GM19452 (cell line): ENCODE measurements around the gene RPRML.
"Not testable (repeated sequence)": the region's sequence is repeated elsewhere in the genome, so short reads cannot be mapped to it uniquely, and the experiment has no call there.

Experiments used
- ATAC-seq: cut with Tn5 transposase; IDR thresholded peaks from one replicate; pipeline ENCODE4 v1.9.1; 2021; ENCODE audit not compliant: unreplicated experiment

Gene RPRML

GRCh38 chr17:46979147-46979863 lies at the start of gene RPRML:
Gene RPRML (minus strand): TSS chr17:46979253. CDS start chr17:46979007, 246 bp downstream.
- no peak for ATAC-seq

DNA sequence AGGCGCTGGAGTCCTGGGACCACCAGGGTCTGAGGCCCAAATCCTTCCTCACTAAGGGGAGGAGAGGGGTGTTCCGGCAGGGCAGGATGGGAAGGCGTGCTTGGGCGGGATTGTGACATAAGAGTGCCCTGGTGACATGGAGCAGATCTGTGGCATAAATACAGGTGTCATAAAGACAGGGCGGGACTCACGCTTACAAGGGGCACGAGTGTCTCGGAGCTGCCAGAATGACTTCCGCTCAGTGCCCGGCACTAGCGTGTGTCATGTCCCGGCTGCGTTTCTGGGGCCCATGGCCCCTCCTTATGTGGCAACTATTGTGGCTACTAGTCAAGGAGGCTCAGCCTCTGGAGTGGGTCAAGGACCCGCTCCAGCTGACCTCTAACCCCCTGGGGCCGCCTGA lies 37.9 kb upstream of the RPRML start:
- ATAC-seq = not testable (repeated sequence)

DNA sequence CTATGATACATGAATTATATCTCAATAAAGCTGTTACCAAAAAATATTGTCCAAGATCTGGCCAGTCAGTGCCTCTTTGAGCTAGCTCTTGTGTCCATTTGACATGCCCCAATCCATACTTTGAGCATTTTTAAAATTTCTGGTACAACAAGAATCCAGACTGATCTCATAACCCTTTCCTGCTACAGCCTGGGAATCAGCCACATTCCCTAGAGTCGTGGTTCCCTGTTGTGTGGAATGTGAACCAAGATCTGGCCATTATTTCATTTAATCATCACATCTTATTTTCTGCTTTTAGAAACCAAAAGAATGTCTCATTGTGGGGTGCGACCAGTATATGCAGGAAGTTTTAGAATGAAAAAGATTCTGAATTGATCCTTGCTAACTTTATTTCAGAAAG lies 34.3 kb upstream of the RPRML start:
- no peak for ATAC-seq

GRCh38 chr17:47012457-47012856 lies 33.4 kb upstream of the RPRML start:
- ATAC-seq = no peak

- ATAC-seq = no peak
Observed at GRCh38 chr17:47009759-47010594, 30.9 kb upstream of the RPRML start.

- ATAC-seq = no peak
Observed at GRCh38 chr17:47004906-47005305, 25.9 kb upstream of the RPRML start.

GRCh38 chr17:47003864-47004263 lies 24.8 kb upstream of the RPRML start:
- ATAC-seq = not testable (repeated sequence)

DNA sequence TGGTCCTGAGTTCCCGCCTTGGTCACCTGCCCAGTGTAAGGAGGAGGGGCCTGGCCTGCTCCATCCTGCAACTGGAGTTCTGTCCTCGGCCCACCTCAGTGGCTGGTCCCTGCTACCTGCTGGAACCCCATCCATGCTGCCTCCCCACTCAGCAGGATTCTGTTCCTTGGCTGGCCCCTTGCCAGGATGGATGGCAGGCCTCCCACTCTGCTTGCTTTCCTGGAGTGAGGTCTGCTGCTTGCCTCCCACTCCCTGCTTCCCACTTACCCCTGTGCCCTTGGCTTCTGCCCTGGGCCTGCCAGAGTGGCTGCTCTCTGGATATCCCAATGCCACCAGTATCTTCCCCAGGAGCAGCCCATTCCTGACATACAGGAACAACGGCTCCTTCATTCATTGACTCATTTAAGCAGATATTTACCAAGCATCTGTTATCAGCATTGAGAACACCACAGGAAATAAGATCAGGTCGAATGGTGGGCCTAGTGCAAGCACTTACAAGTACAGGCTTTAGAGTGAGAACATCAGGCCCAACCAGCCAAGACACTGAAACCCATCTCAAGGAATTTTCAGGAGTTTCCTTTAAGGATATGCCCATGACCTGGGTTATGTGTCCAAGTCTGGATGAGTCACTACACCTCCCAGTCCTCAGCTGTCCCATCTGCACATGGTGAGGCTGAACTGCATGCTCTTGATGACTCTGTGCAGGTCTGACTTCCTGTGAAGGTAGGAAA lies 17.0 kb upstream of the RPRML start:
- ATAC-seq = no peak

DNA sequence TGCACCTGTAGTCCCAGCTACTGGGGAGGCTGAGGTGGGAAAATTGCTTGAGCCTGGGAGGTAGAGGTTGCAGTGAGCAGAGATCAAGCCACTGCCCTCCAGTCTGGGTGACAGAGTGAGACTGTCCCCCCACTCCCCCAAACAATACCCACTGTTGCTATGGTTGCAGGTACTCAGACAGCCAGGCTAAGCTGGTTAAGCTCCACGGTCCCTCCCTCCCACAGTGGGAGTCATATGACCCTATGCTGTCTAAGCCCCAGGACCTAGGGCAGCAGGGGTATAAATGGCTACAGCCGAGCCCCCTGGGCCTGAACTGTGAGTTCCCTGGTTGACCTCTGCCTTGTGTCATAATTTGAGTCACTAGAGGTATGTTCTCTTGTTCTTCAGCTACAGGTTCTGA lies 15.9 kb upstream of the RPRML start:
- ATAC-seq = no peak

DNA sequence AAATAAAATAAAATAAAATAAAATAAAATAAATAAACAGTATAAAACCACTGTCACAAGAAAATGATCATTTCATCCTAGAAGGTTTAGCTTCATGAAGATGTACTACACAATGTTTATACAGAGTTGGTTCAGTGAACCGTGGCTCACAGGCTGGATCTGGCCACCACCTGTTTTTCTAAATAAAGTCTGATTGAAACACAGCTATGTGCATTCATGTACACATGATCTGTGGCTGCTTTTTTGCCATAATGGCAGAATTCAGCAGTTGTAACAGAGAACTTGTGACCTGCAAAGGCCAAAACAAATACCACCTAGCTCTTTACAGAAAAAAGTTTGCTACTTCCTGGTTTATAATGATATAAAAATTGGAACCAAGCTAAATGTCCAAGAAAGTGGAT lies 12.6 kb upstream of the RPRML start:
- ATAC-seq = no peak

DNA sequence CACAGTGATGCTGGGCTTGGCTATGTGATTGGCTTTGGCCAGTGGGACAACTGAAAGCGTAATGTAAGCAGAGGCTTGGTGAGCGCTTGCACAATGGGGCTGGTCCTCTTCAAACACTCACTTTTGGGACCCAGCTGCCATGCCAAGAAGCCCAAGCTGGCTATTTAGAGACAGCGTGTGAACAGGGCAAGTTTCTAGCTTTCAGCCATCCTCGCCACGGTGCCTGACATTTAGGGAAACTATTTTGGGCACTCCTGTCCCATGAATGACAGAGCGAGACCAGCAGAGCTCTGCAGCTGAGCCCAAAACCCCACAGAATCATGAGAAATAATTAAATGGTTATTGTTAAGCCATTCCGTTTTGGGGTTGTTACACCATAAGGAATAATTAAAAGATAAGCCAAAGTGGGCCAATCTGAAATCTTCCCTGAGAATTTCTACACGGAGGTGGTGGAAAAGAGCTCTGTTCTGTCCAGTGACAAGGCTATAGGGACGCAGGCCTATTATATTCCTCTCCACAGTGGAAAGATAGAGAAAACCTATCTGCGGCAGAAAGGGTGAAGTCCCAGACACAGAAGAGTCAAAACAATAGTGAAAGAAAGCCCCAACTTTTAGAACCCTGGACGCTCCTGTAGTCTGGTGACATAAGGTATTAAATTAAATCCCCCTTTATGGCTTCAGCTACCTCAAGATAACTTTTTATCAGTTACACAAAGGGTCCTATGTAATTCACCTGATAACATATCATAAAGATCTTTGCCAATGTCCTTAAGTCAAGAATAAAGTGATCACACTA lies 10.8 kb upstream of the RPRML start:
- ATAC-seq = no peak

- ATAC-seq = not testable (repeated sequence)
Observed at GRCh38 chr17:46987927-46988326, 8.9 kb upstream of the RPRML start.

GRCh38 chr17:46986366-46986765 lies 7.3 kb upstream of the RPRML start:
- no peak for ATAC-seq

- no peak for ATAC-seq
Observed at GRCh38 chr17:46984892-46985291, 5.8 kb upstream of the RPRML start.

DNA sequence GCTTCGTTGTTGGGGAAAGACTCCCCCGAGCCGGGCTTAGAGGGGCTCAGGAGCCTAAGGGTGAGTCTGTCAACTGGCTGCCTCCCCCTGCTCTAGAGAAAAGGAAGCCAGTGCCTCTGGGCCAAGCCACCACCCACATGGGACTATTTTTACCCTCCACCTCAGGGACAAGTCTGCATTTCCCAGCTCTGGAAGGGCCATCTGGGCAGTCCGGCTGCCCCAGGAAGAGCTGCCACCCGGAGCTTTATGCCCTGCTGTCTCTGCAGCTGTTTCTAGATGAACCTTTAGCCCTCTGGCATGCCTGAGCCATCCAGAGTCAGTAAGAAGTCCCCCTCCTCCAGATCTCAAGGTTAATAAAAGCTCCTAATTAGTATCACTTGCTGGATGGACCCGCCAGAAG lies 5.3 kb upstream of the RPRML start:
- ATAC-seq = no peak

DNA sequence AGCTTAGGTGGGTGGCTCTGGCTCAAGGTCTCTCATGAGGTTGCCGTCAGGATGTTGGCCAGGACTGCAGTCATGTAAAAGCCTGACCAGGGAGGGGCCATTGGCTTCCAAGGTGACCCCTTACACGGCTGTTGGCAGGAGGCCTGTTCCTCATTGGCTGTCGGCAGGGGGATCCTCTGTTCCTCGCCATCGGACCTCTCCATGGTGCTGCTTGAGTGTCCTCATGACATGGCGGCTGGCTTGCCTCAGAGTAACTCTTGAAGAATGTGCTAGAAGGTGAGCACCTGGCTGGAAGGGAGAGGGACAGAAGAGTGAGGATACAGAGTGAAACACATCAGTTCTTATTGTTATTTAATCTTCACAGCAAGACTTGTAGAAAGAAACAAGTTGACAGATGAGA lies 4.7 kb upstream of the RPRML start:
- no peak for ATAC-seq

- no peak for ATAC-seq
Observed at GRCh38 chr17:46982577-46982976, 3.5 kb upstream of the RPRML start.

- no peak for ATAC-seq
Observed at GRCh38 chr17:46978489-46979146, 435 bp downstream of the RPRML start.

DNA sequence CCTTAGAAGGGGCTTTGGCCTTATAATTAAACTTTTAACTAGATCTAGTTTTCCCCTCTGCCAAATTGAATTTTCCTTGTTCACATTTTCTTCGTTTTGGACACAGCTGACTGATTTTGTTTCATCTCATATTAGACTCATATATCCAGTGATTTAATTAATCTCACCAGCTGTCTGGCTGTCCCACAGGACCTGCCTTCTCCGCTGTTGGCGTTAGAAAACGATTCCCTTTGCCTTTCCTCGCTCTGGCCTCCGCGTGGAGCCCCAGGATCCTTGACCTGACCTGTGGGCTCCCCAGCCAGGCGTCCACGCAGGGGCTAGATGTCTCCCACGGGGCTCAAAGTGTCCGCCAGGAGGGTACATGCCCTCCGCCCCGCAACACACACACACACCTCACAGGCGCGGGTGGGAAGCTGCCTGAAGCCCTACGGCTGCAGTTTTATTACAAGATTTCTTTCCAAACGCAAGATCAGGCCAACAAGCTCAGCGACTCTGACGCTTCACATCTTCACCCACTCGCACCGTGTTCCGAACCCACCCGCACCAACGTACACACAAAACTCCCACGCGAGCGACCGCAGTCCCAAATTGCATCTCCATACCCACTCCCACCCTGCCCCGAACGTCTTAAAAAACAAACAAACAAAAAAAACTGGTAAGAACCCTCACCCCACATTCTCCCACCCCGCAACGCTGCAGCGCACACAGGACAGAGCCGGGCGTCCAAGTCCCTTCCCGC lies 1.1 kb downstream of the RPRML start:
- ATAC-seq = no peak

DNA sequence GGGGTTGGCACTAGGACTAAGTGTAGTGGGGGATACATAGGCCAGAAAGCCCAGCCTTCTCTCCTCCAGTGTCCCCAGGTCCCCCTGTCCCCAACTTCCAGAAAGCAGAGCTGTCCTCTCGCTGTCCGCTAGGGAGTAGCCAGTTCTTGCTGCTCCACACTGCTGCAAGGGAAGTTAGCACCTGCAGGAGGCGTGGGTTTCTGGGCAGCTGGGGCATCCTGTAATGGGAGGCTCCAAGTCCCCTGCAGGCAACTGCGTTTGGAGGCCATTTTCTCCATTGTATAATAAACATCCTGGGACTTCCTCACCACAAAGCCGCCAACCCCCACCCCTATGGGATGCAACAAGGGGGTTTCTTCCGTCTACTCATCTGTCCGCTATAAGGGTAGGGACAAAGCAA lies 1.7 kb downstream of the RPRML start:
- ATAC-seq = no peak
